GM12874 (cell line): Measurements from ENCODE around the gene PKNOX2.

Experiments used
- CTCF ChIP-seq: IDR thresholded peaks from 2 replicates; pipeline ENCODE4 v1.5.1; 2011; ENCODE audit warnings: low read depth, mild to moderate bottlenecking, control low read depth, low read length, moderate library complexity; ENCODE audit not compliant: insufficient read depth

PKNOX2 gene

DNA sequence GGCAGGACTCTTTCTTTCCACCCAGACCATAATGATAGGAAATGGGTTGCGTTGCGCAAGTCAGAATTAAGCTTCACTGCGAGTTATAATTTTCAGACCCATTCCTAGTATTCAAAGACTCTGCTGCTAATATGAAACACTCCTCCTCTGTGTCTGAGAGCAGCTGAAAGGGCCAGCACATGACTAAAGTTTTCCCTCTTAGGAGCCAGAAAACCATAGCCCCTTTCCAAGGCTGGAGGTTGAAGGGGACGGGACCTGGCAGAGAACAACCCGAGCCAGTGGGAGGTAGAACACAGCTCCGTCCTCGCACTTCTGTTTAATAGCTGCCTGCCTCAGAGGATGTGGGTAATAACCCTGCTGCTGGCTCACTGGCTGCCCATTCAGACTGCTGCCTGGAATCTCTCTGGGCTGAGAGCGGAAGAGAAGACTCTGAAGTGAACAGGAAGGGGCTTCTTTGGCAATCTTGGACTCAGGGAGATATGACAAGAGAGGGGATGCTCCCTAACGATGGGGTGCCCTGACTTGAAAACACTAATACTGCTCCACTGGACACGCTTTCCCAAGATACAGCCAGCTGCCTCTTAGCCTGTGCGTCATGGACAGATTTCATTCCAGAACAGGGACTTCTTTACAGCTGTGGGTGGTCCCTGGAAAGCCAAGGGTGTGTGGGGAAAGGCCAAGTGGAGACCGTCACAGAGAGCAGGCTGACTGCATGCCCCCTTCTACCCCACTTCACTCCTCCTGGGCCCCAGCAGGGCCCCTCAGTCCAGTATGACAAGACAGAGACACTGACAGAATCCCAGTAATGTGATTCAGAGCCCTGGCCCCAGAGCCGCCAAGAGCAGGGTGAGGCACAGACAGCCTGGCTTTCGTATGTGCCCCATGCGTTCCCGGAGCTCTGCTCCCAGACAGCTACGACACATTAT is 174.6 kb downstream of the PKNOX2 start:
- no peak for TF ChIP-seq CTCF

GRCh38 chr11:125341676-125342075 is 177.1 kb downstream of the PKNOX2 start:
- no peak for TF ChIP-seq CTCF

GRCh38 chr11:125342281-125342930 is 177.9 kb downstream of the PKNOX2 start:
- TF ChIP-seq CTCF: no peak

GRCh38 chr11:125343086-125343717 is 178.7 kb downstream of the PKNOX2 start:
- TF ChIP-seq CTCF: no peak

DNA sequence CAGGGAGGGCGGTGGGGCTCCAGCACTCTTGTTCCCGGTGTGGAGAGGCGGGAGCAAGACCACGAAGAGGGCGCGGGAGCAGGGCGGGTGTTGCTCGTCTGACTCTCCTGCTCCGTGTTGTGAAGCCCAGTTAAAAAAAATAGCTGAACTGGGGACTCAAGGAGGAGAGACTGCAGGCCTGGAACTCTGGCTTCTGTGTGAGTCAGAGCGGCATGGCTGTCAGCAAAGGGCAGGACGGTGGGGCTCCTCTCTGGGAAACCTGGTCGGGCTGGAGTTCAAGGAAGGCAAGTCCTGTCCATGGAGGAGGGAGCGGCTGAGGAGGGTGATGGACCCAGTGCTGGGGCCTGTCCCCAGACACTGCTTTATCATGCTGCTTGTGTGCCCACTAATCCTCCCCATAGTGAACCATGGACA is 179.2 kb downstream of the PKNOX2 start:
- no peak for TF ChIP-seq CTCF

- TF ChIP-seq CTCF: no peak
These were observed 180.4 kb downstream of the PKNOX2 start for GRCh38 chr11:125344846-125345420.

DNA sequence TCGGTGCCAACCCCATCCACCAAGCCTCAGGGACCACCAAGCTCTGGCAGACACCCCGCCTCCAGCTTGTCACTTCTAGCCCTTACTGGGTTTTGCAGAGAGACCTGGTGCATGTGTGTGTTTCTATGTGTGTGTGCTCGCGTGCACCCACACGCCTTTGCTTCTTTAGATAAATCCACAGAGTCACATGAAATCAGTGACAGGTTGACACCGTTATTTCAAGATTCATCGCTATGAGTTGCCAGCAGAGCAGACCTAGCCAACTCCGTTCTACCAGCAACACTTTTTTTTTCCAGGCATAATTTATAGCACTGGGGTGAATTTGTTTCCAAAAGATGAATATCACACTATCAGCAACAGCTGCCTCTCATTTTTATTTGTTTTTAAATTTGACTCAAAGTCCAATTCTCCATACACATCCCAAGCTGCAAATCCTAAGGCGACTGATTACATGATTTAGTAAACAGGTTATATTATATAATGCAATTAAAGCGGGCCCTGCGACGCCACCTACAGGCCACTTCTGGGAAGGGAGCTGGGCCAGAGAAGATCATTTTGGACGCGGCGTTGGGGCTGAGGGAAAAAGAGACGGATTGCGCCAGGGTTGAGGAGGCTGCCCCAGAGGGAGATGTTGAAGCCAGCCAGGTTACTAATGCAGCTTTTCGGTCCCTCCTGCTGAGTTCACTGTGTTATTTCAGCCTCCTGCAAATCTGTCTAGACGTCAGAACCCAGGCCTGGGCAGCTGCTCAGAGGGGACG is 181.0 kb downstream of the PKNOX2 start:
- peak; percentile 73 for TF ChIP-seq CTCF
